ENCODE data around the gene OR2G6.
"Not testable (repeated sequence)": the region's sequence is repeated elsewhere in the genome, so short reads cannot be mapped to it uniquely, and the experiment has no call there.

OR2G6 gene

GRCh38 chr1:248565530-248566373 lies 57.9 kb downstream of the OR2G6 start:
- not testable (repeated sequence) for H3K4me1 ChIP-seq (ENCODE audit: control insufficient read depth in 1 of 2, insufficient read depth in 2 of 2, low read length in 2 of 2); H3K9me3 ChIP-seq (ENCODE audit: insufficient read depth, low read depth, low read length); H3K4me2 ChIP-seq (ENCODE audit: low read length); H4K12ac ChIP-seq (ENCODE audit: low read depth, low read length); H2BK12ac ChIP-seq (ENCODE audit: low read length); H3K79me1 ChIP-seq (ENCODE audit: low read length); H3K18ac ChIP-seq (ENCODE audit: low read length); H2AK5ac ChIP-seq (ENCODE audit: low read length); H2BK5ac ChIP-seq (ENCODE audit: low read depth, low read length, poor library complexity); H3K27me3 ChIP-seq (ENCODE audit: insufficient read depth, low read length); H3K27ac ChIP-seq (ENCODE audit: low read depth, low read length); H3K4ac ChIP-seq (ENCODE audit: low read depth, low read length); H4K91ac ChIP-seq (ENCODE audit: low read depth, low read length); H3K36me3 ChIP-seq (ENCODE audit: control insufficient read depth in 1 of 2, insufficient read depth in 2 of 2, low read length in 2 of 2); H3K4me3 ChIP-seq (ENCODE audit: low read depth, low read length); DNase-seq; H3K9ac ChIP-seq (ENCODE audit: low read length); H2BK120ac ChIP-seq (ENCODE audit: insufficient read depth, low read length, poor library complexity); H3K23ac ChIP-seq (ENCODE audit: low read length); H4K8ac ChIP-seq (ENCODE audit: low read depth, low read length); H3K14ac ChIP-seq (ENCODE audit: low read length); H2AFZ ChIP-seq (ENCODE audit: insufficient read depth, low read length, poor library complexity); H3K79me2 ChIP-seq (ENCODE audit: control insufficient read depth, insufficient read depth, low read length, poor library complexity)
- no CpG with 5 or more reads among the region's 11 CpGs for WGBS (ENCODE audit: extremely low coverage, insufficient coverage, insufficient read length)

DNA sequence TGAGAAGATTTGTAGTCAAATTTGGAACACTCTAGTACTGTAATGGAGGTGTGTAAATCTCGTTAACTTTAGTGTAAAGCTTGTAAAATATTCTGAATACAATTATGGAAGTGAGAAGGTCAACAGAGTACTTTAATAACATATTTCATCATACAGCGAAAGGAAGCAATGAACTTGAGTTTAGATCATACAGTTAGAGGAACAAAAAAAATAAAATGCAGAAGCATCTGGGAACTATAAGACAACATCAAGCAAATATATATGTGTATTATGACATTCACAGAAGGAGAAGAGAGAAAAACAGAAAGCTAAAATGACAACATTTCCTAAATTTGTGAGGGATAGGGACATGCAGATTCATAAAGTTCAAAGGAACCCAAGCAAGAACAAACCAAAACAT lies 61.2 kb downstream of the OR2G6 start:
- H3K4me3 ChIP-seq (ENCODE audit: low read depth, low read length); H2AK5ac ChIP-seq (ENCODE audit: low read length); H4K91ac ChIP-seq (ENCODE audit: low read depth, low read length); H3K23ac ChIP-seq (ENCODE audit: low read length); H2AFZ ChIP-seq (ENCODE audit: insufficient read depth, low read length, poor library complexity); H3K14ac ChIP-seq (ENCODE audit: low read length); DNase-seq; H3K4me2 ChIP-seq (ENCODE audit: low read length); H3K9ac ChIP-seq (ENCODE audit: low read length); H3K27me3 ChIP-seq (ENCODE audit: insufficient read depth, low read length); H3K27ac ChIP-seq (ENCODE audit: low read depth, low read length); H3K79me1 ChIP-seq (ENCODE audit: low read length); H3K9me3 ChIP-seq (ENCODE audit: insufficient read depth, low read depth, low read length); H2BK12ac ChIP-seq (ENCODE audit: low read length); H3K79me2 ChIP-seq (ENCODE audit: control insufficient read depth, insufficient read depth, low read length, poor library complexity); H3K36me3 ChIP-seq (ENCODE audit: control insufficient read depth in 1 of 2, insufficient read depth in 2 of 2, low read length in 2 of 2); H3K4me1 ChIP-seq (ENCODE audit: control insufficient read depth in 1 of 2, insufficient read depth in 2 of 2, low read length in 2 of 2); H3K4ac ChIP-seq (ENCODE audit: low read depth, low read length); H2BK120ac ChIP-seq (ENCODE audit: insufficient read depth, low read length, poor library complexity); H2BK5ac ChIP-seq (ENCODE audit: low read depth, low read length, poor library complexity); H4K8ac ChIP-seq (ENCODE audit: low read depth, low read length); H3K18ac ChIP-seq (ENCODE audit: low read length); H4K12ac ChIP-seq (ENCODE audit: low read depth, low read length): not testable (repeated sequence)
- WGBS (ENCODE audit: extremely low coverage, insufficient coverage, insufficient read length) = no CpG with 5 or more reads among the region's 2 CpGs

DNA sequence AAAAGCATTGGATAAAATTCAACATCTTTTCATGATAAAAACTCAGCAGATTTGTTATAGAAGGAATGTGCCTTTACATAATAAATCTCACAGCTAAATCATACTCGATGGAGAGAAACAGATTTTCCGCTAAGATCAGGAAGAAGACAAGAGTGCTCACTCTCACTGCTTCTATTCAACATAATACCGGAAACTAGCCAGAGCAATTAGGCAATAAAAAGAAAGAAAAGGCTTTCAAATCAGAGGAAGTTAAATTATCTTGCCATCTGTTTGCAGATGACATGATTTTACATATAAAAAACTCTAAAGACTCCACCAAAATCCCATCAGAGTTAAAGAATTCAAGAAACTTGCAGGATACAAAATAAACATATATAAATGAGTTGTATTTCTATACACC lies 62.9 kb downstream of the OR2G6 start:
- H4K91ac ChIP-seq (ENCODE audit: low read depth, low read length); H3K4me1 ChIP-seq (ENCODE audit: control insufficient read depth in 1 of 2, insufficient read depth in 2 of 2, low read length in 2 of 2); H3K23ac ChIP-seq (ENCODE audit: low read length); H3K27me3 ChIP-seq (ENCODE audit: insufficient read depth, low read length); H3K4me3 ChIP-seq (ENCODE audit: low read depth, low read length); H3K9ac ChIP-seq (ENCODE audit: low read length); H2AFZ ChIP-seq (ENCODE audit: insufficient read depth, low read length, poor library complexity); H4K8ac ChIP-seq (ENCODE audit: low read depth, low read length); H3K14ac ChIP-seq (ENCODE audit: low read length); DNase-seq; H3K36me3 ChIP-seq (ENCODE audit: control insufficient read depth in 1 of 2, insufficient read depth in 2 of 2, low read length in 2 of 2); H3K79me2 ChIP-seq (ENCODE audit: control insufficient read depth, insufficient read depth, low read length, poor library complexity); H4K12ac ChIP-seq (ENCODE audit: low read depth, low read length); H3K18ac ChIP-seq (ENCODE audit: low read length); H3K9me3 ChIP-seq (ENCODE audit: insufficient read depth, low read depth, low read length); H2AK5ac ChIP-seq (ENCODE audit: low read length); H2BK12ac ChIP-seq (ENCODE audit: low read length); H2BK120ac ChIP-seq (ENCODE audit: insufficient read depth, low read length, poor library complexity); H2BK5ac ChIP-seq (ENCODE audit: low read depth, low read length, poor library complexity); H3K4ac ChIP-seq (ENCODE audit: low read depth, low read length); H3K4me2 ChIP-seq (ENCODE audit: low read length); H3K27ac ChIP-seq (ENCODE audit: low read depth, low read length); H3K79me1 ChIP-seq (ENCODE audit: low read length): not testable (repeated sequence)
- WGBS (ENCODE audit: extremely low coverage, insufficient coverage, insufficient read length) = no CpG with 5 or more reads among the region's 3 CpGs

- H3K18ac ChIP-seq (ENCODE audit: low read length); H3K4me1 ChIP-seq (ENCODE audit: control insufficient read depth in 1 of 2, insufficient read depth in 2 of 2, low read length in 2 of 2); H2AK5ac ChIP-seq (ENCODE audit: low read length); H2BK120ac ChIP-seq (ENCODE audit: insufficient read depth, low read length, poor library complexity); H3K27ac ChIP-seq (ENCODE audit: low read depth, low read length); H3K4me3 ChIP-seq (ENCODE audit: low read depth, low read length); H3K4ac ChIP-seq (ENCODE audit: low read depth, low read length); H2AFZ ChIP-seq (ENCODE audit: insufficient read depth, low read length, poor library complexity); H3K23ac ChIP-seq (ENCODE audit: low read length); H3K79me1 ChIP-seq (ENCODE audit: low read length); DNase-seq; H3K9me3 ChIP-seq (ENCODE audit: insufficient read depth, low read depth, low read length); H4K91ac ChIP-seq (ENCODE audit: low read depth, low read length); H4K8ac ChIP-seq (ENCODE audit: low read depth, low read length); H2BK5ac ChIP-seq (ENCODE audit: low read depth, low read length, poor library complexity); H3K14ac ChIP-seq (ENCODE audit: low read length); H3K36me3 ChIP-seq (ENCODE audit: control insufficient read depth in 1 of 2, insufficient read depth in 2 of 2, low read length in 2 of 2); H3K4me2 ChIP-seq (ENCODE audit: low read length); H4K12ac ChIP-seq (ENCODE audit: low read depth, low read length); H3K27me3 ChIP-seq (ENCODE audit: insufficient read depth, low read length); H3K9ac ChIP-seq (ENCODE audit: low read length); H3K79me2 ChIP-seq (ENCODE audit: control insufficient read depth, insufficient read depth, low read length, poor library complexity); H2BK12ac ChIP-seq (ENCODE audit: low read length): not testable (repeated sequence)
- no CpG with 5 or more reads among the region's 1 CpG for WGBS (ENCODE audit: extremely low coverage, insufficient coverage, insufficient read length)
These were observed 64.2 kb downstream of the OR2G6 start for GRCh38 chr1:248572049-248572448.
